ENCODE results near the gene GRM1.

GRM1 gene

GRCh38 chr6:146253691-146254090, 224.8 kb downstream of the GRM1 start:
- peaks cover 5% of the 10 kb centered on the region for H3K27me3 ChIP-seq (ENCODE audit: insufficient read depth, poor library complexity, severe bottlenecking)
- no peak for DNase-seq (ENCODE audit: low read depth in 1 of 2, low spot score in 1 of 2)
- H3K27ac ChIP-seq (replicated peaks) = no peak overlapping the region
- TF ChIP-seq SPI1 (IDR thresholded peaks at IDR 0.05; ENCODE audit: borderline replicate concordance, low read depth) (no peak), POLR2AphosphoS5 (IDR thresholded peaks at IDR 0.05; ENCODE audit: low read depth) (no peak), REST (IDR thresholded peaks at IDR 0.05; ENCODE audit: insufficient replicate concordance, low read depth) (no peak), GABPA (IDR thresholded peaks at IDR 0.05; ENCODE audit: low read depth) (no peak), CTCF (IDR thresholded peaks at IDR 0.05; ENCODE audit: insufficient read depth, low read length) (no peak)
- H3K4me3 ChIP-seq (replicated peaks; ENCODE audit: insufficient read depth, low read length) = no peak overlapping the region

DNA sequence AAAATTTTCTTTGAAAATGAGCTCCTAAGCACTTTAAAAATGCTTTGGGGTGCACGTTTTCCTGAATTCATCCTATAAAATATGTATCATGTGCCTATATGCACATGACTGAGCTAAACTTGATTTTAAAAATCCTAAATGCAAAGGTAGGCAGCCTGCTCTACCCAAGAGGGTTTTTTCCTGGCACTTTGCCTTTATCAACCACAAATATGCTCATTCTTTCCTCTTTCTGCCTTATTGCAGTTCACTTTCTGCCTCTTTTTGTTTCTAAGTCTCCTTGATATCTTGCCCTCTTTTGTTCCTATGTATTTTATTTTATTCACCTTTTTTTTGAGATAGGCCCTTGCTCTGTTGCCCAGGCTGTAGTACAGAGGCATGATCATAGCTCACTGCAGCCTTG, 229.3 kb downstream of the GRM1 start:
- DNase-seq (ENCODE audit: low read depth in 1 of 2, low spot score in 1 of 2) = no peak
- TF ChIP-seq SPI1 (IDR thresholded peaks at IDR 0.05; ENCODE audit: borderline replicate concordance, low read depth) = no peak
- no peak for TF ChIP-seq REST (IDR thresholded peaks at IDR 0.05; ENCODE audit: insufficient replicate concordance, low read depth)
- TF ChIP-seq GABPA (IDR thresholded peaks at IDR 0.05; ENCODE audit: low read depth) = no peak
- H3K27ac ChIP-seq (replicated peaks) = no peak overlapping the region
- no peak overlapping the region for H3K4me3 ChIP-seq (replicated peaks; ENCODE audit: insufficient read depth, low read length)
- peaks cover 5% of the 10 kb centered on the region for H3K27me3 ChIP-seq (ENCODE audit: insufficient read depth, poor library complexity, severe bottlenecking)

DNA sequence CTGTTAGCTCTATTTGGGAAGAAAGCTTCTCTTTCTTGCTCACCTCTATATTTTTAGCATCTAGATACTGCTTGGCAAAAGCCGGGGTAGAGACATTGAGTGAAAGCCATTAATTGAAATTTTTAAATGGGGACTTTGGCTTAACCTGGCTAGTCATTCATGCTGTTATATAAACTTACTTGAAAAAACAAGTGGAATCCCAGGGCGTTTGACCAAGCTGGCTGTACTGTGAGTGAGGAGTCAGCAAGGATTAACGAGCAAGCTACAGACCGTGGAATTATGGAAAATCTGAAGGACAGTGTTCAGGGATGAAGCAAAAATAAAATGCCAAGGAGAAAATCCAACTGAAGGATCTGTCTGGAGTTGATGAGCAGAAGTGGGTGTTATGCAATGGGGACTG, 232.0 kb downstream of the GRM1 start:
- H3K4me3 ChIP-seq (replicated peaks; ENCODE audit: insufficient read depth, low read length) = no peak overlapping the region
- TF ChIP-seq POLR2AphosphoS5 (IDR thresholded peaks at IDR 0.05; ENCODE audit: low read depth) (no peak), SPI1 (IDR thresholded peaks at IDR 0.05; ENCODE audit: borderline replicate concordance, low read depth) (no peak), GABPA (IDR thresholded peaks at IDR 0.05; ENCODE audit: low read depth) (no peak), REST (IDR thresholded peaks at IDR 0.05; ENCODE audit: insufficient replicate concordance, low read depth) (no peak), CTCF (IDR thresholded peaks at IDR 0.05; ENCODE audit: insufficient read depth, low read length) (no peak)
- no peaks in the 10 kb centered on the region for H3K27me3 ChIP-seq (ENCODE audit: insufficient read depth, poor library complexity, severe bottlenecking)
- H3K27ac ChIP-seq (replicated peaks) = no peak overlapping the region
- no peak for DNase-seq (ENCODE audit: low read depth in 1 of 2, low spot score in 1 of 2)

DNA sequence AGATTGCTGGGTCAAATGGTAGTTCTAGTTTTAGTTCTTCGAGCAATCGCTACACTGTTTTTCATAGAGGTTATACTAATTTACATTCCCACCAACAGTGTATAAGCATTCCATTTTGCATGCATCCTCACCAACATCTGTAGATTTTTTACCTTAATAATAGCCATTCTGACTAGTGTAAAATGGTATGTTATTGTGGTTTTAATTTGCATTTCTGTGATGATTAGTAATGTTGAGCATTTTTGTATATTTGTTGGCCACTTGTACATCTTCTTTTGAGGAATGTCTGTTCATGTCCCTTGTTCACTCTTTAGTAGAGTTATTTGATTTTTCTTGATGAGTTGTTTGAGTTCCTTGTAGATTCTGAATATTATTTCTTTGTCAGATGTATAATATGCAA, 236.2 kb downstream of the GRM1 start:
- no peak overlapping the region for H3K4me3 ChIP-seq (replicated peaks; ENCODE audit: insufficient read depth, low read length)
- no peaks in the 10 kb centered on the region for H3K27me3 ChIP-seq (ENCODE audit: insufficient read depth, poor library complexity, severe bottlenecking)
- H3K27ac ChIP-seq (replicated peaks) = no peak overlapping the region
- DNase-seq (ENCODE audit: low read depth in 1 of 2, low spot score in 1 of 2) = no peak
- TF ChIP-seq CTCF (IDR thresholded peaks at IDR 0.05; ENCODE audit: insufficient read depth, low read length) (no peak), POLR2AphosphoS5 (IDR thresholded peaks at IDR 0.05; ENCODE audit: low read depth) (no peak), GABPA (IDR thresholded peaks at IDR 0.05; ENCODE audit: low read depth) (no peak)

All from HL-60 (cell line).